Measurements from ENCODE around the gene DDX51. TPM values are rescaled to one million over a fixed set of nuclear protein-coding genes. Genes with fewer than 3 reads are reported as not detected.

DDX51 gene
- total RNA-seq, 6 donors from 2014 or later: 8.7 to 23.5 (median 19.2) TPM

- no peak for TF ChIP-seq POLR2AphosphoS5 (IDR thresholded peaks at IDR 0.05)
- no peak for TF ChIP-seq POLR2A (IDR thresholded peaks at IDR 0.05)
- TF ChIP-seq EP300 (IDR thresholded peaks at IDR 0.05): no peak
- Histone ChIP-seq H3K27me3 (no peaks in the 10 kb centered on the region), H3K4me3 (no peak overlapping the region), H3K4me1 (peaks cover 10 to 17% (median 14%) of the 10 kb centered on the region in 4 donors), H3K36me3 (no peaks in the 10 kb centered on the region), H3K27ac (no peak overlapping the region), H3K9me3 (no peaks in the 10 kb centered on the region)
- no peak for ATAC-seq (ENCODE audit: low FRiP score in 2 of 2)
- 87 to 88% methylated on average over 7 of the region's 7 CpGs for WGBS, 2 donors
- DNase-seq: no peak
Observed at GRCh38 chr12:132164426-132164825, 20.3 kb upstream of the DDX51 start.

GRCh38 chr12:132163911-132164288 is 19.8 kb upstream of the DDX51 start:
- Histone ChIP-seq H3K27me3 (no peaks in the 10 kb centered on the region), H3K4me3 (no peak overlapping the region), H3K9me3 (no peaks in the 10 kb centered on the region), H3K36me3 (no peaks in the 10 kb centered on the region), H3K27ac (no peak overlapping the region), H3K4me1 (peaks cover 10 to 17% (median 14%) of the 10 kb centered on the region in 4 donors)
- 48 to 64% methylated on average over 6 to 11 of the region's 11 CpGs for WGBS, 2 donors
- DNase-seq (no peak), ATAC-seq (ENCODE audit: low FRiP score in 2 of 2) (no peak)
- TF ChIP-seq POLR2AphosphoS5 (IDR thresholded peaks at IDR 0.05): no peak
- TF ChIP-seq POLR2A (IDR thresholded peaks at IDR 0.05): no peak
- TF ChIP-seq CTCF (IDR thresholded peaks at IDR 0.05): peak in 1 of 6 experiments; percentile 17
- TF ChIP-seq EP300 (IDR thresholded peaks at IDR 0.05): no peak

GRCh38 chr12:132163041-132163910 is 19.2 kb upstream of the DDX51 start:
- TF ChIP-seq POLR2AphosphoS5 (IDR thresholded peaks at IDR 0.05) (no peak), EP300 (IDR thresholded peaks at IDR 0.05) (no peak), POLR2A (IDR thresholded peaks at IDR 0.05) (no peak), CTCF (IDR thresholded peaks at IDR 0.05) (no peak)
- Histone ChIP-seq H3K27ac (peak overlapping the region in 1 of 4 donors; percentile 50), H3K36me3 (peaks cover 0 to 3% (median 0%) of the 10 kb centered on the region in 4 donors), H3K4me1 (peaks cover 10 to 17% (median 14%) of the 10 kb centered on the region in 4 donors), H3K4me3 (peak overlapping the region in 2 of 4 donors; percentile 23 to 27), H3K9me3 (no peaks in the 10 kb centered on the region), H3K27me3 (no peaks in the 10 kb centered on the region)
- 40 to 55% methylated on average over 12 to 21 of the region's 26 CpGs for WGBS, 2 donors
- DNase-seq: peak in 1 of 2 donors; percentile 68
- peak; percentile 16 to 23 for ATAC-seq (ENCODE audit: low FRiP score in 2 of 2)

DNA sequence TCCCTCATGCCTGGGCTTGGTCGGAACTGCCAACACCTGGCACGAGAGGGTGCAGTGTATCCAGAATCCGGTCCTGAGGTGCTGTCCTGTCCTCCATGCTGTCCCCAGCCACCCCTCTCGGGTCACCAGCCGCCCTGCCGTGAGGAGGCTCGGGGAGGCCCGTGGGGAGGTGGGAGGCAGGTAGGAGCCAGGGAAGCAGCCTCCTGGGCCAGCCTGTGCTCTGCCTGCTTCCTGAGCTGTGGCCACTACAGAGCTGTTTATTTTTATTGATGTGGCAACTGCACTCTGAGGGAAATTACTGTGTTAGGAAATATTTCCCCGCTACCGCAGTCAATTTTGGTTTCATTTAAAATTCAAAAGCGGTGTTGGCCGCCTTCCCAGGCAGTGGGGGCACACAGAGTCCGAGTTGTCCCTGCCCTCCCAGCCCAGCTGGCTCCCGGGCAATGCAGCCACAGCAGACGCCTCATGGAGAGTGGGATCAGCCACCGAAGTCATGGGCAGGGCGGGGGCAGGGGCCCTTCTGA is 18.5 kb upstream of the DDX51 start:
- peak overlapping the region in 2 of 4 donors; percentile 23 to 27 for H3K4me3 ChIP-seq
- WGBS, 2 donors: 16 to 22% methylated on average over 8 to 17 of the region's 17 CpGs
- H3K27ac ChIP-seq: peak overlapping the region in 1 of 4 donors; percentile 50
- no peaks in the 10 kb centered on the region for H3K27me3 ChIP-seq
- H3K9me3 ChIP-seq: no peaks in the 10 kb centered on the region
- ATAC-seq (ENCODE audit: low FRiP score in 2 of 2) (peak; percentile 56 to 59), DNase-seq (peak in 1 of 2 donors; percentile 77)
- peaks cover 10 to 17% (median 14%) of the 10 kb centered on the region in 4 donors for H3K4me1 ChIP-seq
- H3K36me3 ChIP-seq: peaks cover 0 to 10% (median 0%) of the 10 kb centered on the region in 4 donors
- TF ChIP-seq CTCF (IDR thresholded peaks at IDR 0.05): no peak
- no peak for TF ChIP-seq POLR2A (IDR thresholded peaks at IDR 0.05)
- TF ChIP-seq EP300 (IDR thresholded peaks at IDR 0.05): no peak
- TF ChIP-seq POLR2AphosphoS5 (IDR thresholded peaks at IDR 0.05): no peak

DNA sequence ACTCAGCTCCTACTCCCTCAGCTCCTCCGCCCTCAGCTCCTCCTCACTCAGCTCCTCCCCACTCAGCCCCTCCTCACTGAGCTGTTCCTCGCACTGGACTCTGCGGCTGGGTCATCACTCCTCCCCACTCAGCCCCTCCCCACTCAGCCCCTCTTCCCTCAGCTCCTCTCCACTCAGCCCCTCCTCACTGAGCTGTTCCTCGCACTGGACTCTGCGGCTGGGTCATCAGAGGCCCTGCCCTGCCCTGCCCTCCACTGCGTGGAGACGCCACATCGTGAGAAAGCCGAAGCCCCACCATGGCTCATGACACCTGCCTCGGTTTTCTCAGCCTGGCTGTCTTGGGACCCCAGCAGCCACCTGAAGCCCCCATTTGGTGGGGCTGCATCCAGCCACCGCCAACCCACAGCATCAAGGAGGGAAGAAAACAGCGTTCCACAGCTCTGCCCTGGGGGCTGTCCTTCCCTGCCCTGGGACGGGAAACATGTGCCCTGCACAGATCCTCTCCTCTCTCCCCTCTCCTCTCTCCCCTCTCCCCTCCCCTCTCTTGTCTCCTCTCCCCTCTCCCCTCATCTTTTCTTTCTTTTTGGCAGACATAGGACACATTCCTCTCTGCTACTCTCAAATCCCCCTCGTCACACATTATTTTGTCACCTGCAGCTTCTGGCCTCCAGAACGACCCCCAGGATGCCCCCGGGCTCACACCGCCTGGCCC is 17.8 kb upstream of the DDX51 start:
- H3K27me3 ChIP-seq: no peaks in the 10 kb centered on the region
- peak overlapping the region in 1 of 4 donors; percentile 50 for H3K27ac ChIP-seq
- H3K4me3 ChIP-seq: peak overlapping the region in 2 of 4 donors; percentile 23 to 27
- TF ChIP-seq EP300 (IDR thresholded peaks at IDR 0.05): no peak
- no peak for TF ChIP-seq CTCF (IDR thresholded peaks at IDR 0.05)
- no peak for TF ChIP-seq POLR2A (IDR thresholded peaks at IDR 0.05)
- no peak for TF ChIP-seq POLR2AphosphoS5 (IDR thresholded peaks at IDR 0.05)
- H3K9me3 ChIP-seq: no peaks in the 10 kb centered on the region
- 54 to 57% methylated on average over 17 of the region's 17 CpGs for WGBS, 2 donors
- DNase-seq: no peak
- H3K4me1 ChIP-seq: peaks cover 10 to 17% (median 14%) of the 10 kb centered on the region in 4 donors
- H3K36me3 ChIP-seq: peaks cover 0 to 15% (median 0%) of the 10 kb centered on the region in 4 donors
- ATAC-seq (ENCODE audit: low FRiP score in 2 of 2): peak in 1 of 2 donors; percentile 17

Measured in upper lobe of left lung (tissue), 6 donors.